GM12872 (cell line): ENCODE results near the gene SLC6A13.

ENCODE experiments used
- TF ChIP-seq, protein P1 (sequence below): IDR thresholded peaks from 3 replicates; pipeline ENCODE4 v1.5.1; 2011; ENCODE audit warnings: low read depth, mild to moderate bottlenecking, low read length, moderate library complexity; ENCODE audit not compliant: insufficient read depth

The SLC6A13 gene

DNA sequence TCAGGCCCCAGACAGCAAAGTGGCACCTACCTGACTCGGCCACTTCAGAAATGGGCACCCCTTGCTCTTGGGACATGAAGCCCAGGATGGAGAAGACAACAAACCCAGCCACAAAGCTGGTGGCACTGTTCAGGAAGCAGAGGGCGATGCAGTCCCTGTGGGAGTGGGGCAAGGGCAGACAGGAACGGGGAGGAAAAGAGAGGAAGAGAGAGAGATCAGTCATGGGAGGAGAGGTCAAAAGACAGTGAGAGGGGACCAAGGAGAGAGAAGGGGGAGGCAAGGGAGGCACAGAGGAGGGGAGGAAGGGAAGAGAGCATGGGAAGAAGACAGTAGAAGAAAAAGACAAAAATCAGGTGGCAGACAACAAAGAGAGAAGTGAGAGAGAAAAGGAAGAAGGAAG lies 65.3 kb downstream of the SLC6A13 start:
- TF ChIP-seq, protein P1, sequence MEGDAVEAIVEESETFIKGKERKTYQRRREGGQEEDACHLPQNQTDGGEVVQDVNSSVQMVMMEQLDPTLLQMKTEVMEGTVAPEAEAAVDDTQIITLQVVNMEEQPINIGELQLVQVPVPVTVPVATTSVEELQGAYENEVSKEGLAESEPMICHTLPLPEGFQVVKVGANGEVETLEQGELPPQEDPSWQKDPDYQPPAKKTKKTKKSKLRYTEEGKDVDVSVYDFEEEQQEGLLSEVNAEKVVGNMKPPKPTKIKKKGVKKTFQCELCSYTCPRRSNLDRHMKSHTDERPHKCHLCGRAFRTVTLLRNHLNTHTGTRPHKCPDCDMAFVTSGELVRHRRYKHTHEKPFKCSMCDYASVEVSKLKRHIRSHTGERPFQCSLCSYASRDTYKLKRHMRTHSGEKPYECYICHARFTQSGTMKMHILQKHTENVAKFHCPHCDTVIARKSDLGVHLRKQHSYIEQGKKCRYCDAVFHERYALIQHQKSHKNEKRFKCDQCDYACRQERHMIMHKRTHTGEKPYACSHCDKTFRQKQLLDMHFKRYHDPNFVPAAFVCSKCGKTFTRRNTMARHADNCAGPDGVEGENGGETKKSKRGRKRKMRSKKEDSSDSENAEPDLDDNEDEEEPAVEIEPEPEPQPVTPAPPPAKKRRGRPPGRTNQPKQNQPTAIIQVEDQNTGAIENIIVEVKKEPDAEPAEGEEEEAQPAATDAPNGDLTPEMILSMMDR: no peak

DNA sequence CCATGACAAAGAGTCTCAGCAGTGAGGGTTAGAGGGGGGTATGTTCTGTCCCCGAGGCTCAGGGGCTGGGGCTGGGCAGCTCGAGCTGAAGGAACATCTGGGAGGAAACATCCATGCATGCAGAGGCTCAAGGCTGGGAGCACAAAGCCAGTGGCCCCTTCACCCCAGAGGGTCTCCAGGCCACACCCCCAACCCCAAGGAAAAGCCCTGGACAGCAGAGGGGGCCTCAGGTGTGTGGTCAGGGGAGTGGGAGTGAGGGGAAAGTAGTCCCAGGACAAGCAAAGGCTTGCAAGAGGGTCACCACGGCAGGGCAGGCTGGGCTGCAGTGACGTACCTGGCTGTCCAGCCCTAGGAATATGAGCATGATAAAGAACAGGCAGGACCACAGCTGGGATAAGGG lies 66.2 kb downstream of the SLC6A13 start:
- TF ChIP-seq, protein P1: no peak

DNA sequence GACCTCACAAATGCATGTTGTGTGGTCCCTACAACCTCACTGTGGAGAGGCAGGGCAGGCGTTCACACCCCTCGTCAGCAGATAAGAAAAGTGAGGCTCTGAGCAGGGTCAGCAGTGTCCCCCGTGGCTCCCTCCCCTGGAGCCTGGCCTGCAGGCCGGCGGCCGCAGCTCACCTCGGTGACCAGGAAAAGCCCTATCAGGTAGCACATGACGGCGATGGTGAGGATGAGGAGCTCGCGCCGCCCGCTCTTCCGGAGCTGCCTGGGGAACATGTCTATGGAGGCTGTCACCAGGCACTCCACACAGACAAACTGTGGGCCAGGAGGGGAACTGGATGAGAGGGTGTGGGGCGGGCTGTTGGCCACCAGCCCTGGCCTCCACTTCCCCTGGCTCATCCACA lies 66.7 kb downstream of the SLC6A13 start:
- TF ChIP-seq, protein P1: no peak

DNA sequence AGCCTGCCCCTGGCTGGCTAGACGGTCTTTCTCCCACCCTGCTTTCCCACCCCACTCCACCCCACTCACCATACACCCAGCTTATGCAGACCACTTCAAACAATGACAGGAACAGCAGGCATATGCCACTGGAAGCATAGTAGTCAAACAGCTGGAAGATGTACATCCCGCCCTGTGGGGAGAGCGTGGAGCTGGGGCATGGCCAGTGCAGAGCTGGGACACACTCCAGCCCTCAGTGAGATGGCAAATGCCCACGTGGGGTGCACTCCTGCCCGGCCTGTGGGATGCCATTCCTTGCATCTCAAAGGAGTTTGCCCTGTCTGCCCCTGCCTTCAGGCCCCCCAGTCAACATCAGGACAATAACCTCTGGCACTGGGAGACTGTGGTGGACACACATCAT lies 67.5 kb downstream of the SLC6A13 start:
- TF ChIP-seq, protein P1: no peak

DNA sequence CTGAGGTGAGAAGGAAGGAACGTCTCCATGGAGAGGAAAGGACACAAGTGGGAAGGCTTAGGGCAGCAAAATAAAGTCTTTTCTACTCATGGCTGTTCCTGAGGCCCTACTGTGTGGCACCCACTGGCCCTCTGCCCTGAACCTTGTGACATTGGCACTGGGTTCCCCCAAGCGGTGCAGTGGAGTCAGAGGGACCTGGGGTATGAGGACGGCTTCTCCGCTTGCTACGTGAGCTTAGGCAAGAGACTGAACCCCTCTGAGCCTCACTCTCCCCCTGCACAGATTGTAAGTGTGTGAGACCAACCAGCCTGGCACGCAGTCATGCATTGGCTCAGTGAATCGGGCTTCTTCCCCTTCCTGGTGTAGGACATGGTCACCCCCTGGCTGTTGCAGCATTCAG lies 68.4 kb downstream of the SLC6A13 start:
- TF ChIP-seq, protein P1: no peak

DNA sequence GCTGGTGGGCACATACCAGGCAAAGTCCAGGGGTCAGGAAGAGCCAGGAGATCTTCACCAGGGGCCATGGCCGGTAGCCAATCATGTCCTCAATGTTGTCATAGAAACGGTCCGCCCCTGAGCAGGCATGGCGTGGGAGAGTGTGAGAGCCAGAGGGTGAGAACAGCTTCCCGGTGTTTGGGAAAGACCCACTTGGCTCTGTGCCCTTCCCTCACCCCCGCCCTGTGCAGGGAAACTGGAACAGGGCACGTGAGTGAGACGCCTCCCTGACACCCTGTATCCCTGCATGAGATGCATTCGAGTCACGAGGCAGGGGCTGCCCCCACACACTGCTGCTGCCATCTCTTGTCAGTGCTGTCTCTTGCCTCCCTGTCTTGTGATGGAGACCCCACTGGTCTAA lies 69.4 kb downstream of the SLC6A13 start:
- TF ChIP-seq, protein P1: no peak

DNA sequence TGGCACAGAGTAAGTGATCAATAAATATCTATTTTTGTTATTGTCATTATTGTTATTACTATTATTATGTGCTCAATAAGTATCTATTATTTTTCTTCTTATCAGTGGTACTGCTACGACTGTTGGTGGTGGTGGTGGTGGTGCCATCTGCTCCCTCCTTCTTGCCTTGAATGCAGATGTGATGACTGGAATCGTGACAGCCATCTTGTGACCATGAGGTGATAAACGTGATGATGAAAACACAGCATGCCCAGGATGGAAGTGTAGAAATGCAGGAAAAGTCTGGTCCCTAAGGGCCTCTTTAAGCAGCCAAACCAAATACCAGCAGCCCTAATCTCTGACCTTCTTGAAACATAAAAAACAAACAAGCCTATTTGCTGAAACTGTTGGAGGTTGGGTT lies 71.1 kb downstream of the SLC6A13 start:
- TF ChIP-seq, protein P1: no peak

DNA sequence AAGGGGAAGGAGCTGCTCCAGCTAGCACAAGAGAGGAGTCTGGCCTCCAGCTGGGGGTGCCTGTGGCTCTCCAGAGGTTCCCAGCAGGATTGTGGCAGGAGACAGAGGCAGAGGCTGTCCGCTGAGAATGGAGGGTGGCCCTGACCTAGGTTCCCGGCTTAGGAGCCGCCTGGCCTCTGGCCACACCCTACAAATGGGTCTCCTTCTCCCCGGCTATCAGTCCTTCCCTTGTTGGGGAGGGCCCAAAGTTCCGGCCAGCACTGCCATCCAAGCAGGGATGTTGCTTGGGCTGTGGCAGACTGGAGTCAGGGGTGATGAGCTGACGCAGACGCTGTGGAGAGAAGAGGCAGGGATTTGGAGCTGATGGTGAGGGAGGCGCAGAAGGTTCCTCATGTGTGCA lies 71.8 kb downstream of the SLC6A13 start:
- TF ChIP-seq, protein P1: no peak
